ENCODE results near the gene SAGE1. TPM values are rescaled to one million over a fixed set of nuclear protein-coding genes. Genes with fewer than 3 reads are reported as not detected.

The SAGE1 gene
- polyA plus RNA-seq, 3 donors = not detected

DNA sequence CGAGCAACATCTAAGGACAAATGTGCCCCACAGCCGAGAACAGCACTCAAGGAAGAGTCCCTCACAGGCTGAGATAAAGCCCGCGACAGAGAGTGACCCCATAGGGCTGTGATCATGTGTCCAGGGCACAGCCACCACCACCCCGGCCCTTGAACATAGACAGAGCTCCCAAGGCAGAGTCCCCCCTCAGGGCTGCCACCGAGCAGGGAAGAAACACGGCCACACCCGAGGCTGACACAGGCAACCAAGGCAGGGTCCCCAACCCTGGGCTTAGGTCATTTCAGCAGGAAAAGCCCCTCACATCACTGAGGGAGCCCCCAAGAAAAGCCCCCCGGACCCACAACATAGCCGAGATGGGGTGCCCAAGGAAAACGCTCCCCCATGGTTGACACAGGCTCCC lies 735 bp upstream of the SAGE1 start:
- no peaks in the 10 kb centered on the region for H3K27me3 ChIP-seq (ENCODE audit: control insufficient read depth in 2 of 2, insufficient read depth in 2 of 2, low read length in 2 of 2)
- no peak overlapping the region for H3K4me3 ChIP-seq (replicated peaks in 1 of 3; ENCODE audit: low read depth in 2 of 3, low read length in 3 of 3)
- H2AFZ ChIP-seq (ENCODE audit: insufficient read depth, low read depth, low read length, poor library complexity, severe bottlenecking) = no peak overlapping the region
- H3K36me3 Mint-ChIP-seq = no peaks in the 10 kb centered on the region
- H3K79me2 ChIP-seq (ENCODE audit: insufficient read depth, low read length) = no peaks in the 10 kb centered on the region
- TF ChIP-seq, protein P1, sequence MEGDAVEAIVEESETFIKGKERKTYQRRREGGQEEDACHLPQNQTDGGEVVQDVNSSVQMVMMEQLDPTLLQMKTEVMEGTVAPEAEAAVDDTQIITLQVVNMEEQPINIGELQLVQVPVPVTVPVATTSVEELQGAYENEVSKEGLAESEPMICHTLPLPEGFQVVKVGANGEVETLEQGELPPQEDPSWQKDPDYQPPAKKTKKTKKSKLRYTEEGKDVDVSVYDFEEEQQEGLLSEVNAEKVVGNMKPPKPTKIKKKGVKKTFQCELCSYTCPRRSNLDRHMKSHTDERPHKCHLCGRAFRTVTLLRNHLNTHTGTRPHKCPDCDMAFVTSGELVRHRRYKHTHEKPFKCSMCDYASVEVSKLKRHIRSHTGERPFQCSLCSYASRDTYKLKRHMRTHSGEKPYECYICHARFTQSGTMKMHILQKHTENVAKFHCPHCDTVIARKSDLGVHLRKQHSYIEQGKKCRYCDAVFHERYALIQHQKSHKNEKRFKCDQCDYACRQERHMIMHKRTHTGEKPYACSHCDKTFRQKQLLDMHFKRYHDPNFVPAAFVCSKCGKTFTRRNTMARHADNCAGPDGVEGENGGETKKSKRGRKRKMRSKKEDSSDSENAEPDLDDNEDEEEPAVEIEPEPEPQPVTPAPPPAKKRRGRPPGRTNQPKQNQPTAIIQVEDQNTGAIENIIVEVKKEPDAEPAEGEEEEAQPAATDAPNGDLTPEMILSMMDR (IDR thresholded peaks at IDR 0.05) = no peak
- no peak overlapping the region for H3K4me3 Mint-ChIP-seq
- H3K36me3 ChIP-seq (replicated peaks in 1 of 2; ENCODE audit: control insufficient read depth in 1 of 2, insufficient read depth in 2 of 2, low read length in 2 of 2) = no peaks in the 10 kb centered on the region
- WGBS (ENCODE audit: insufficient coverage) = 90% methylated on average over 2 of the region's 11 CpGs
- H3K9ac ChIP-seq (ENCODE audit: insufficient read depth, low read length, poor library complexity, severe bottlenecking) = no peak overlapping the region
- no peaks in the 10 kb centered on the region for H3K4me1 ChIP-seq (ENCODE audit: control insufficient read depth in 1 of 2, insufficient read depth in 2 of 2, low read length in 2 of 2)
- H3K27ac ChIP-seq (ENCODE audit: low read depth in 1 of 2, low read length in 2 of 2) = no peak overlapping the region
- intact Hi-C loops (cut with micrococcal nuclease) = no loop called here
- no peak overlapping the region for H3K4me2 ChIP-seq (replicated peaks; ENCODE audit: extremely low read depth, low read length, poor library complexity, severe bottlenecking)
- H3K9me3 ChIP-seq (replicated peaks in 1 of 2; ENCODE audit: control insufficient read depth in 1 of 2, insufficient read depth in 1 of 2, low read length in 2 of 2) = peaks cover 0 to 11% of the 10 kb centered on the region in 2 donors
- H3K4me1 Mint-ChIP-seq = no peaks in the 10 kb centered on the region
- H4K20me1 ChIP-seq (ENCODE audit: insufficient read depth, low read length) = no peaks in the 10 kb centered on the region
- H3K27me3 Mint-ChIP-seq (ENCODE audit: low read depth in 3 of 3) = peaks cover 0 to 2% (median 0%) of the 10 kb centered on the region in 3 donors
- no peak for DNase-seq
- H3K9me3 Mint-ChIP-seq = peaks cover 5 to 14% (median 8%) of the 10 kb centered on the region in 7 donors
- H3K27ac Mint-ChIP-seq = peak overlapping the region in 1 of 7 donors; percentile 41

DNA sequence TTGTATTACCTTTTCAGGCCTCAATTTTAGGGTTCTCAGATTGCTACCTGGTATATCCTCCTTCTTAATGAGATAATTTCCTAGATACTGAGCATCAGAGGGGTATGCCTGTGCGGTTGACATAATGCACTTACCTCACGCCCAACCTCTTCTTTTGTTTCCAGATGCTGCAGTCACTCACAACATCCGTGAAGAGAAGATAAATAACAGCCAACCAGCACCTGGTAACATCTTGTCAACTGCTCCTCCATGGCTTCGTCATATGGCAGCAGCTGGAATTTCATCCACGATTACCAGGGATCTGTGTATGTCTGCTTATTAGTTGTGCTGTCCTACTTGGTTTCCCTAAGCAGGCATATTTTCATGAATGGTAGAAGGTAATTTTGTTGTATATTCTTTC lies 16.7 kb downstream of the SAGE1 start:
- Histone ChIP-seq H3K9ac (ENCODE audit: insufficient read depth, low read length, poor library complexity, severe bottlenecking) (no peak overlapping the region), H3K4me3 (replicated peaks in 1 of 3; ENCODE audit: low read depth in 2 of 3, low read length in 3 of 3) (no peak overlapping the region), H2AFZ (ENCODE audit: insufficient read depth, low read depth, low read length, poor library complexity, severe bottlenecking) (no peak overlapping the region), H3K36me3 (replicated peaks in 1 of 2; ENCODE audit: control insufficient read depth in 1 of 2, insufficient read depth in 2 of 2, low read length in 2 of 2) (no peaks in the 10 kb centered on the region), H4K20me1 (ENCODE audit: insufficient read depth, low read length) (no peaks in the 10 kb centered on the region), H3K27ac (ENCODE audit: low read depth in 1 of 2, low read length in 2 of 2) (no peak overlapping the region), H3K79me2 (ENCODE audit: insufficient read depth, low read length) (no peaks in the 10 kb centered on the region), H3K4me1 (ENCODE audit: control insufficient read depth in 1 of 2, insufficient read depth in 2 of 2, low read length in 2 of 2) (no peaks in the 10 kb centered on the region), H3K9me3 (replicated peaks in 1 of 2; ENCODE audit: control insufficient read depth in 1 of 2, insufficient read depth in 1 of 2, low read length in 2 of 2) (no peaks in the 10 kb centered on the region), H3K27me3 (ENCODE audit: control insufficient read depth in 2 of 2, insufficient read depth in 2 of 2, low read length in 2 of 2) (peaks cover 0 to 2% of the 10 kb centered on the region in 2 donors), H3K4me2 (replicated peaks; ENCODE audit: extremely low read depth, low read length, poor library complexity, severe bottlenecking) (no peak overlapping the region)
- intact Hi-C loops (cut with micrococcal nuclease) = no loop called here
- TF ChIP-seq, protein P1 (IDR thresholded peaks at IDR 0.05) = no peak
- H3K4me1 Mint-ChIP-seq = no peaks in the 10 kb centered on the region
- no peak overlapping the region for H3K27ac Mint-ChIP-seq
- no peak overlapping the region for H3K4me3 Mint-ChIP-seq
- H3K36me3 Mint-ChIP-seq = no peaks in the 10 kb centered on the region
- peaks cover 0 to 3% (median 0%) of the 10 kb centered on the region in 3 donors for H3K27me3 Mint-ChIP-seq (ENCODE audit: low read depth in 3 of 3)
- WGBS (ENCODE audit: insufficient coverage) = no CpG with 5 or more reads among the region's 5 CpGs
- H3K9me3 Mint-ChIP-seq = peaks cover 0 to 3% (median 0%) of the 10 kb centered on the region in 7 donors
- no peak for DNase-seq

Measured in CD14-positive monocyte (primary cell).